Colonic mucosa (tissue), 4 donors: ENCODE results near the gene UFC1. TPM values are rescaled to one million over a fixed set of nuclear protein-coding genes. Genes with fewer than 3 reads are reported as not detected.

Source experiments
- DNase-seq: peaks from one replicate; pipeline ENCODE4 v3.0.0-alpha.2; 2020
- H3K27ac ChIP-seq: fragments of 200-600 bp; one replicate; pipeline ENCODE4 v1.8.0; 2021
- H3K27me3 ChIP-seq: fragments of 200-600 bp; one replicate; pipeline ENCODE4 v1.8.0; 2021
- H3K36me3 ChIP-seq: fragments of 200-600 bp; one replicate; pipeline ENCODE4 v1.8.0; 2021
- H3K4me1 ChIP-seq: fragments of 200-600 bp; one replicate; pipeline ENCODE4 v1.8.0; 2021; ENCODE audit warnings: mild to moderate bottlenecking
- H3K4me3 ChIP-seq: fragments of 200-600 bp; one replicate; pipeline ENCODE4 v1.8.0; 2021
- H3K9ac ChIP-seq, 2 donors: one replicate each; pipeline ENCODE4 v1.7.0; 2013; ENCODE audit warnings: control low read depth in 2 of 2, low read depth in 2 of 2, low read length in 2 of 2
- H3K9me3 ChIP-seq: fragments of 200-600 bp; one replicate; pipeline ENCODE4 v1.8.0; 2021
- CTCF ChIP-seq: fragments of 200-600 bp; IDR thresholded peaks from one replicate; pipeline ENCODE4 v1.8.0; 2022; ENCODE audit warnings: antibody characterized with exemption, mild to moderate bottlenecking
- intact Hi-C: fragments of 100-400 bp; cut with DNase I; formaldehyde crosslinking; loops from one replicate; pipeline ENCODE4 v1.14.1; 2022
- total RNA-seq, 2 donors: library from RNA; stranded (reverse); fragmentation: NEBNext Ultra II Directional in 1 of 2; extraction: Animal tissue kit (Norgen Biotek cat#: 25700) in 1 of 2; gene quantifications; one replicate each; pipeline ENCODE4 v1.2.1, GENCODE V29; 2021
- donor health status: healthy.
- donor health status: DM: no; HTN: no; CAD: no.
- donor health status: DM: no; HTN: no; CAD: no.

UFC1 gene
- total RNA-seq, 2 donors from 2014 or later: 94.2 to 111 TPM

- TF ChIP-seq CTCF: no peak
- Histone ChIP-seq H3K4me3 (no peak overlapping the region), H3K9ac (no peak overlapping the region), H3K4me1 (peaks cover 8% of the 10 kb centered on the region), H3K27me3 (no peaks in the 10 kb centered on the region), H3K27ac (no peak overlapping the region), H3K36me3 (no peaks in the 10 kb centered on the region), H3K9me3 (no peaks in the 10 kb centered on the region)
- DNase-seq: no peak
- intact Hi-C loops: no loop called here
These were observed 15.3 kb upstream of the UFC1 start for GRCh38 chr1:161138431-161138830.

GRCh38 chr1:161139766-161140165 lies 14.0 kb upstream of the UFC1 start:
- Histone ChIP-seq H3K4me3 (no peak overlapping the region), H3K4me1 (no peaks in the 10 kb centered on the region), H3K9ac (no peak overlapping the region), H3K9me3 (no peaks in the 10 kb centered on the region), H3K27me3 (no peaks in the 10 kb centered on the region), H3K36me3 (no peaks in the 10 kb centered on the region), H3K27ac (no peak overlapping the region)
- TF ChIP-seq CTCF: peak; percentile 30
- DNase-seq: peak; percentile 51
- intact Hi-C loops: no loop called here

GRCh38 chr1:161140755-161141400 lies 12.9 kb upstream of the UFC1 start:
- Histone ChIP-seq H3K9ac (no peak overlapping the region), H3K27ac (no peak overlapping the region), H3K4me3 (no peak overlapping the region), H3K4me1 (no peaks in the 10 kb centered on the region), H3K9me3 (no peaks in the 10 kb centered on the region), H3K36me3 (no peaks in the 10 kb centered on the region), H3K27me3 (no peaks in the 10 kb centered on the region)
- TF ChIP-seq CTCF: no peak
- no peak for DNase-seq
- intact Hi-C loops: no loop called here

- intact Hi-C loops: no loop called here
- no peak overlapping the region for H3K9ac ChIP-seq
- no peak overlapping the region for H3K4me3 ChIP-seq
- H3K9me3 ChIP-seq: no peaks in the 10 kb centered on the region
- H3K4me1 ChIP-seq: no peaks in the 10 kb centered on the region
- DNase-seq: no peak
- no peak overlapping the region for H3K27ac ChIP-seq
- H3K27me3 ChIP-seq: no peaks in the 10 kb centered on the region
- TF ChIP-seq CTCF: no peak
- no peaks in the 10 kb centered on the region for H3K36me3 ChIP-seq
These were observed 7.9 kb upstream of the UFC1 start for GRCh38 chr1:161145832-161146231.

- H3K4me3 ChIP-seq: peak overlapping the region; percentile 70
- H3K27ac ChIP-seq: peak overlapping the region; percentile 88
- H3K9ac ChIP-seq: no peak overlapping the region
- intact Hi-C loops: no loop called here
- H3K4me1 ChIP-seq: peaks cover 8% of the 10 kb centered on the region
- TF ChIP-seq CTCF: no peak
- no peaks in the 10 kb centered on the region for H3K36me3 ChIP-seq
- DNase-seq: no peak
- no peaks in the 10 kb centered on the region for H3K9me3 ChIP-seq
- H3K27me3 ChIP-seq: no peaks in the 10 kb centered on the region
These were observed 602 bp upstream of the UFC1 start for GRCh38 chr1:161153176-161153575.
